K562 (cell line): ENCODE results near the gene AKNAD1.
A peak's percentile ranks its signal among the peaks of the same experiment; 100 is the strongest.

Source experiments
- ATF3 ChIP-seq, 2 experiments: fragments of 450-650 bp in 1 of 2; sonication (generic) in 1 of 2; formaldehyde crosslinking in 1 of 2; IDR thresholded peaks in 1 of 2; conservative IDR thresholded peaks in 1 of 2; 2 replicates each; pipeline versions ENCODE4 v1.6.1 to v1.8.1; 2016 to 2023; ENCODE audit warnings: mild to moderate bottlenecking in 2 of 2, moderate library complexity in 2 of 2, inconsistent platforms in 1 of 2, missing genetic modification reagents in 1 of 2
- CTCF ChIP-seq, 3 experiments: IDR thresholded peaks in 2 of 3; conservative IDR thresholded peaks in 1 of 3; 2 replicates each; pipeline ENCODE4 v1.5.1; 2011 to 2012; ENCODE audit warnings: low read length in 3 of 3, mild to moderate bottlenecking in 3 of 3, control low read depth in 2 of 3, improper control_type of control experiment in 1 of 3, inconsistent platforms in 1 of 3, low read depth in 1 of 3, mixed read lengths in 1 of 3, moderate library complexity in 1 of 3; ENCODE audit not compliant: insufficient read depth in 2 of 3
- EZH2 ChIP-seq: IDR thresholded peaks from 2 replicates; pipeline ENCODE4 v1.6.1; 2012; ENCODE audit warnings: low read depth, mild to moderate bottlenecking, inconsistent platforms, low read length, borderline replicate concordance
- SAFB ChIP-seq: fragments of 200-400 bp; formaldehyde crosslinking; IDR thresholded peaks from 2 replicates; pipeline ENCODE4 v1.6.1; 2017; ENCODE audit warnings: low read depth, low read length, borderline replicate concordance
- ZNF232 ChIP-seq: sonication (generic); formaldehyde crosslinking; IDR thresholded peaks from 2 replicates; pipeline ENCODE4 v1.8.0; 2022; ENCODE audit warnings: mild to moderate bottlenecking, missing genetic modification reagents
- ZNF639 ChIP-seq, 2 experiments: fragments of 200-800 bp in 1 of 2; sonication (Bioruptor generic) in 1 of 2; sonication (generic) in 1 of 2; formaldehyde crosslinking in 1 of 2; IDR thresholded peaks in 1 of 2; conservative IDR thresholded peaks in 1 of 2; 2 replicates each; pipeline versions ENCODE4 v1.5.0 to v1.6.1; 2016 to 2020; ENCODE audit warnings: missing compliant biosample characterization in 1 of 2, missing genetic modification characterization in 1 of 2, missing genetic modification reagents in 1 of 2
- TF ChIP-seq, protein P1 (sequence below): sonication (generic); formaldehyde crosslinking; IDR thresholded peaks from 2 replicates; pipeline ENCODE4 v1.8.1; 2023; ENCODE audit warnings: mild to moderate bottlenecking, missing genetic modification reagents
- TF ChIP-seq, protein P2 (sequence below): fragments of 450-650 bp; IDR thresholded peaks from 2 replicates; pipeline ENCODE4 v1.6.1; 2017; ENCODE audit warnings: antibody characterized with exemption

DNA sequence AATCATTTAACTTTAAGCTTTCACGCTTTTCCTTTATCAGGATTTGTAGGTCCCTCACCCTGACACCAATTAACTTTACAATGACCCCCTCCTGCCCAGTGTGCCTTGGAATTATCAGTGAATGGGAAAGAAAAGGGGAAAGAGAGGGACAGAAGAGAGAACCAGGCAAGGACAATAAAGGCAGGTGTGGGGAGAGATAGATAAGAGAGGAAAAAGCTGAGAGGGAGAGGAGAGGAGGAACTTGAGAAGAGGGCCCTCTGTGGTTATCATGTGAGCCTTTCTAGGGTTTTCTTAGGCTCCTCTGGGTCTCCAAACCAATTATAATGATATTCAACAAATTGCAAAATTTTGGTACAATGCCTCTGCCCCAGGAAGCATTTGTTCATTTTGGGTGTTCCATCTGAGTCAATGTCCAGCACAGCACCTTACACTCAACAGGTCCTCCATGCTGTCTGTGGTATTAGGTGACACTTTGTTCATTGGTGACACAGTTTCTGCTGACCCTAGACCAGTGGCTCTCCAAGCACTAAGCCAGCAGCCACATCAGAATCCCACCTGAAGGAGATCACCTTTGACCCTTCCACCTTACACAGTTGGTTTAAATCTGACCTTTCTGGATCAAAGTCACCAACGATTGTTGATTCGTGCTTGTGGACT lies 14.2 kb downstream of the AKNAD1 start:
- TF ChIP-seq SAFB = no peak
- no peak for TF ChIP-seq ZNF232
- TF ChIP-seq CTCF (IDR thresholded peaks at IDR 0.05 in 2 of 3, conservative IDR thresholded peaks at IDR 0.05 in 1 of 3; ENCODE audit: insufficient read depth in 2 of 3, low read depth in 1 of 3, low read length in 3 of 3) = peak in 1 of 3 experiments; percentile 21; a peak in 2 of 6 replicates
- TF ChIP-seq, protein P1, sequence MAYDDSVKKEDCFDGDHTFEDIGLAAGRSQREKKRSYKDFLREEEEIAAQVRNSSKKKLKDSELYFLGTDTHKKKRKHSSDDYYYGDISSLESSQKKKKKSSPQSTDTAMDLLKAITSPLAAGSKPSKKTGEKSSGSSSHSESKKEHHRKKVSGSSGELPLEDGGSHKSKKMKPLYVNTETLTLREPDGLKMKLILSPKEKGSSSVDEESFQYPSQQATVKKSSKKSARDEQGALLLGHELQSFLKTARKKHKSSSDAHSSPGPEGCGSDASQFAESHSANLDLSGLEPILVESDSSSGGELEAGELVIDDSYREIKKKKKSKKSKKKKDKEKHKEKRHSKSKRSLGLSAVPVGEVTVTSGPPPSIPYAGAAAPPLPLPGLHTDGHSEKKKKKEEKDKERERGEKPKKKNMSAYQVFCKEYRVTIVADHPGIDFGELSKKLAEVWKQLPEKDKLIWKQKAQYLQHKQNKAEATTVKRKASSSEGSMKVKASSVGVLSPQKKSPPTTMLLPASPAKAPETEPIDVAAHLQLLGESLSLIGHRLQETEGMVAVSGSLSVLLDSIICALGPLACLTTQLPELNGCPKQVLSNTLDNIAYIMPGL (CRISPR knock-in tag) = no peak
- TF ChIP-seq ATF3 (IDR thresholded peaks at IDR 0.05) = no peak
- no peak for TF ChIP-seq ATF3 (CRISPR knock-in tag; conservative IDR thresholded peaks at IDR 0.05)
- TF ChIP-seq EZH2 = no peak
- TF ChIP-seq ZNF639 (CRISPR knock-in tag; conservative IDR thresholded peaks at IDR 0.05 in 1 of 2, IDR thresholded peaks at IDR 0.05 in 1 of 2) = no peak
- TF ChIP-seq, protein P2, sequence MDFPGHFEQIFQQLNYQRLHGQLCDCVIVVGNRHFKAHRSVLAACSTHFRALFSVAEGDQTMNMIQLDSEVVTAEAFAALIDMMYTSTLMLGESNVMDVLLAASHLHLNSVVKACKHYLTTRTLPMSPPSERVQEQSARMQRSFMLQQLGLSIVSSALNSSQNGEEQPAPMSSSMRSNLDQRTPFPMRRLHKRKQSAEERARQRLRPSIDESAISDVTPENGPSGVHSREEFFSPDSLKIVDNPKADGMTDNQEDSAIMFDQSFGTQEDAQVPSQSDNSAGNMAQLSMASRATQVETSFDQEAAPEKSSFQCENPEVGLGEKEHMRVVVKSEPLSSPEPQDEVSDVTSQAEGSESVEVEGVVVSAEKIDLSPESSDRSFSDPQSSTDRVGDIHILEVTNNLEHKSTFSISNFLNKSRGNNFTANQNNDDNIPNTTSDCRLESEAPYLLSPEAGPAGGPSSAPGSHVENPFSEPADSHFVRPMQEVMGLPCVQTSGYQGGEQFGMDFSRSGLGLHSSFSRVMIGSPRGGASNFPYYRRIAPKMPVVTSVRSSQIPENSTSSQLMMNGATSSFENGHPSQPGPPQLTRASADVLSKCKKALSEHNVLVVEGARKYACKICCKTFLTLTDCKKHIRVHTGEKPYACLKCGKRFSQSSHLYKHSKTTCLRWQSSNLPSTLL = no peak
